ENCODE data around the gene PDK3. TPM values are rescaled to one million over a fixed set of nuclear protein-coding genes. Genes with fewer than 3 reads are reported as not detected.
A peak's percentile ranks its signal among the peaks of the same experiment; 100 is the strongest.

PDK3 gene
- total RNA-seq, 1 donor from 2014 or later = 31.1 TPM

DNA sequence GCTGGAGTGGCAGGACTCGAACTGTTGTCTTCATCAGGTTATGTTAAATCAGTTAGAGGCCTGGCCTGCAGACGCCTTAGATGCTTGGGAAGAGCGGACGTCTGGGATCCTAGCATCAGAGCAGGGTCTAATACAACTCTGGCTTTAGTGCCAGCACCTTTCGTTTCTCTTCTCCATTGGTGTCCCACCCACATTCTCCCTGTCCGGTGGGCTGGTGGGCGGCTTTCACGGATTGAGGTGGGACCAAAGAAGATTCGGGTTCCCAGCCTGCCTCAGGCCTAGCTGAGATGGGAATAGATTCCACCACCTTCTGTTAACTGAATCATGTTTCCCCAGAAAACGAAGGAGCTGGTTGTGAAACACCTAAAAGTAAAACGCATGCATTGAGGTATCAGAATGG lies 939 bp downstream of the PDK3 start:
- Histone ChIP-seq H3K4me1 (peaks cover 0 to 4% of the 10 kb centered on the region in 2 donors), H3K36me3 (no peaks in the 10 kb centered on the region), H3K27me3 (no peaks in the 10 kb centered on the region), H3K9me3 (no peaks in the 10 kb centered on the region), H3K4me3 (peak overlapping the region; percentile 66 to 91), H3K27ac (peak overlapping the region; percentile 87 to 90)
- intact Hi-C loops (cut with DNase I) = loop anchor here (2.0 kb wide), 1 partner anchor 39 kb away; no protein-coding TSS in a partner anchor
- no peak for DNase-seq (ENCODE audit: low spot score in 2 of 2)
- TF ChIP-seq, protein P1, sequence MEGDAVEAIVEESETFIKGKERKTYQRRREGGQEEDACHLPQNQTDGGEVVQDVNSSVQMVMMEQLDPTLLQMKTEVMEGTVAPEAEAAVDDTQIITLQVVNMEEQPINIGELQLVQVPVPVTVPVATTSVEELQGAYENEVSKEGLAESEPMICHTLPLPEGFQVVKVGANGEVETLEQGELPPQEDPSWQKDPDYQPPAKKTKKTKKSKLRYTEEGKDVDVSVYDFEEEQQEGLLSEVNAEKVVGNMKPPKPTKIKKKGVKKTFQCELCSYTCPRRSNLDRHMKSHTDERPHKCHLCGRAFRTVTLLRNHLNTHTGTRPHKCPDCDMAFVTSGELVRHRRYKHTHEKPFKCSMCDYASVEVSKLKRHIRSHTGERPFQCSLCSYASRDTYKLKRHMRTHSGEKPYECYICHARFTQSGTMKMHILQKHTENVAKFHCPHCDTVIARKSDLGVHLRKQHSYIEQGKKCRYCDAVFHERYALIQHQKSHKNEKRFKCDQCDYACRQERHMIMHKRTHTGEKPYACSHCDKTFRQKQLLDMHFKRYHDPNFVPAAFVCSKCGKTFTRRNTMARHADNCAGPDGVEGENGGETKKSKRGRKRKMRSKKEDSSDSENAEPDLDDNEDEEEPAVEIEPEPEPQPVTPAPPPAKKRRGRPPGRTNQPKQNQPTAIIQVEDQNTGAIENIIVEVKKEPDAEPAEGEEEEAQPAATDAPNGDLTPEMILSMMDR (IDR thresholded peaks at IDR 0.05) = no peak

DNA sequence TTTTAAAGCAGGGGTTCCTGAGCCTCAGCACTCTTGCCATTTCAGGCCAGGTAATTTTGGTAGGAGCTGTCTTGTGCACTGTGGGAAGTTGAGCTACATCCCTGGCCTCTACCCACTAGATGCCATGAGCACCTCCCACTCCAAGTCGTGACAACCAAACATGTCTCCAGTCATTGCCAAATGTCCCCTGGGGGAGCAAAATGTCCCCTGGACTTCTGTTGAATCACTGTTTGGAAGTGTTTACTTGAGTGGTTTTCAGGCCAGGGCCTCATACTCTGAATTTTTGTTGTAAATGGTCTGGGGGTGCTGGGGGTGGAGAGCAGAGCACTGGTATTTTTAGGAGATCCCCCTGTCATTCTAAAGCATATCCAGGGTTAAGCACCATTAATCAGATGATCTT lies 3.2 kb downstream of the PDK3 start:
- peak overlapping the region; percentile 87 to 90 for H3K27ac ChIP-seq

DNA sequence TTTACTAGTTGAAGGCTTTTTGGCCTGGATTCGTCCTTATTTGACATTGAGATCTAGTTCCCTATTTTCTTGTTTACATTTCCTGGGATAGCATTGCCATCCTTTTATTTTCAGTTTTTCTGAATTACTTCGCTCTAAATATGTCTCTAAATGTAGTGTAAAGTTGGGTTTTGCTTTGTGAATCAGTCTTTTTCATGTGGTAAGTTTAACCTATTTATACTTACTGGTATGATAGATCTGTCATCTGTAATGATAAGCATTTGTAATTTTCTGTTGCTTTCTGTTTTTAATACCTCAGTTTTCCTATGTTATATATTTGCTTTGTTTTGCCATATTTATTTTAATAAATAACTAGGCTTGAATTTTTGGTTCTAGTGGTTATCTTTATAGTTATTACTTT lies 6.7 kb downstream of the PDK3 start:
- peak overlapping the region in 1 of 2 donors; percentile 21 for H3K27ac ChIP-seq
- H3K36me3 ChIP-seq = no peaks in the 10 kb centered on the region
- H3K27me3 ChIP-seq = no peaks in the 10 kb centered on the region
- H3K4me1 ChIP-seq = peaks cover 0 to 10% of the 10 kb centered on the region in 2 donors
- intact Hi-C loops (cut with DNase I) = loop anchor here (2.0 kb wide), 1 partner anchor 19 kb away; no protein-coding TSS in a partner anchor
- no peak for DNase-seq (ENCODE audit: low spot score in 2 of 2)
- TF ChIP-seq, protein P1 (IDR thresholded peaks at IDR 0.05) = no peak
- H3K9me3 ChIP-seq = no peaks in the 10 kb centered on the region
- no peak overlapping the region for H3K4me3 ChIP-seq

More for the DNA sequence above, 3.2 kb downstream of the PDK3 start:
- Histone ChIP-seq H3K4me1 (peaks cover 0 to 4% of the 10 kb centered on the region in 2 donors), H3K4me3 (peak overlapping the region in 1 of 2 donors; percentile 91), H3K27me3 (no peaks in the 10 kb centered on the region), H3K9me3 (no peaks in the 10 kb centered on the region), H3K36me3 (no peaks in the 10 kb centered on the region)
- TF ChIP-seq, protein P1 (IDR thresholded peaks at IDR 0.05) = no peak
- intact Hi-C loops (cut with DNase I) = no loop called here
- peak; percentile 16 to 82 for DNase-seq (ENCODE audit: low spot score in 2 of 2)

DNA sequence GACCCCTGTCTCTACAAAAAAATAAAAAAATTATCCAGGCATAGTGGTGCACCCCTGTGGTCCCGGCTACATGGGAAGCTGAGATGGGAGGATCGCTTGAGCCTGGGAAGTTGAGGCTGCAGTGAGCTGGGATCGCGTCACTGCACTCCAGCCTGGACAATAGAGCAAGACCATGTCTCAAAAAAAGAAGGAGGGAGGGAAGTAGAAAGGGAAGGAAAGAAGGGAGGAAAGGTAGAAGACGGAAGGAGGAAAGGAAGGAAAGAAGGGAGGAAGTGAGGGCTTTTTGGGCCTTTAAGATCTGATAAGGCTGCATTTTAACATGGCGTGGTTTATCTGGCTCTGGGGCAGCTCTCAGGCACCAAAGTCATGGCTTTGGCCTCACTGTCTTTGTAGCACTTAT lies 10.4 kb downstream of the PDK3 start:
- H3K27ac ChIP-seq = peak overlapping the region; percentile 13 to 34
- peaks cover 0 to 5% of the 10 kb centered on the region in 2 donors for H3K4me1 ChIP-seq
- H3K36me3 ChIP-seq = no peaks in the 10 kb centered on the region
- TF ChIP-seq, protein P1 (IDR thresholded peaks at IDR 0.05) = no peak
- H3K4me3 ChIP-seq = no peak overlapping the region
- DNase-seq (ENCODE audit: low spot score in 2 of 2) = no peak
- intact Hi-C loops (cut with DNase I) = no loop called here
- no peaks in the 10 kb centered on the region for H3K27me3 ChIP-seq
- H3K9me3 ChIP-seq = no peaks in the 10 kb centered on the region

DNA sequence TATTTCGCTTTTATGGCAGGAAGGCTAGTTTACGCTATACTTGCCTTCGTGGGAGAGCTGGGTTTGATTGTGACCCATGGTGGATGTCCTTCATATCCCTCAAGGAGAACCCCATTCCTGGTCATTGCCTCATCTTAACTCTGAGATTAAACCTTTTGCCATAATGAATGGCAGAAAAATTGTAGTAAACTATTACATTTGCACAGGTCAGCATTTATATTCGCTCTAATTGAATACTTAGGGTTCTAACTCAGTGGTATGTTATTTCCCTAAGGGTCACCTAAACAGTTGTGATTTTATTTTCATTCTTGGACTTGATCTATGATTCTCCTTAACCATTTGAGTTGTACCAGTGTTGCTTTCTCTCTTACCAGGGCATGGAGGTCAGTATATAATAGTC lies 13.4 kb downstream of the PDK3 start:
- intact Hi-C loops (cut with DNase I) = no loop called here
- TF ChIP-seq, protein P1 (IDR thresholded peaks at IDR 0.05) = no peak

DNA sequence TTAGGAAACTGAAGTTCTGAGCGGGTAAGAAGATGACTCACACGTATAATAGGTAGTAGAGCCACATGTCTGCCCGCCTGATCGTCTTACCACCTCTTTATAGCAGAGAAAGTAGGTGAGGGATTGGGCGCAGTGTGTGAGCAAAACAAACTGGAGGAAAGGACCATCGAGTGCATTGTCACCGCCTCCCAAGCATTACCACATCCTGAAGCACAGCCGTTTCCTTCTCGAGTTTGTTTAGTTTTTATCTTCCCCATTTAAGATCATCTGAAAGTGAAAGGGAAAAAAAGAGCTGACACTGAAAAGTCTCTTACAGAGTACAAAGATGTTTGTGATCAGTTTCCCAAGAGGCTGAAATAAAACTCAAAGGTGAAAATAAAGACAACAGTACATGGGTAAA lies 14.8 kb downstream of the PDK3 start:
- Histone ChIP-seq H3K4me1 (peaks cover 0 to 6% of the 10 kb centered on the region in 2 donors), H3K36me3 (no peaks in the 10 kb centered on the region), H3K27me3 (no peaks in the 10 kb centered on the region), H3K27ac (peak overlapping the region in 1 of 2 donors; percentile 53), H3K9me3 (no peaks in the 10 kb centered on the region), H3K4me3 (no peak overlapping the region)
- intact Hi-C loops (cut with DNase I) = no loop called here
- no peak for DNase-seq (ENCODE audit: low spot score in 2 of 2)
- TF ChIP-seq, protein P1 (IDR thresholded peaks at IDR 0.05) = no peak

More for the DNA sequence above, 13.4 kb downstream of the PDK3 start:
- no peak for DNase-seq (ENCODE audit: low spot score in 2 of 2)
- Histone ChIP-seq H3K4me3 (no peak overlapping the region), H3K4me1 (peaks cover 0 to 10% of the 10 kb centered on the region in 2 donors), H3K36me3 (no peaks in the 10 kb centered on the region), H3K27me3 (no peaks in the 10 kb centered on the region), H3K9me3 (no peaks in the 10 kb centered on the region), H3K27ac (peak overlapping the region in 1 of 2 donors; percentile 53)

All from ascending aorta (tissue), 2 donors.